WTC11 (cell line): ENCODE measurements around the gene SLC36A4. TPM values are rescaled to one million over a fixed set of nuclear protein-coding genes. Genes with fewer than 3 reads are reported as not detected.
A peak's percentile ranks its signal among the peaks of the same experiment; 100 is the strongest.
"Not testable (repeated sequence)": the region's sequence is repeated elsewhere in the genome, so short reads cannot be mapped to it uniquely, and the experiment has no call there.

Experiments used
- ATAC-seq: fragments of 200-7000 bp; cut with Tn5 transposase; 2 replicates; pipeline ENCODE4 v1.10.0; 2021; ENCODE audit warnings: mild to moderate bottlenecking, moderate library complexity
- CTCF ChIA-PET: fragments of 300-600 bp; sonication (Branson Sonifier 250); formaldehyde crosslinking; loops from one replicate; lab custom pipeline; 2021; ENCODE audit warnings: antibody characterized with exemption; lab: Charles Lee
- POLR2A ChIA-PET: fragments of 350-600 bp; sonication (Branson Sonifier 250); formaldehyde crosslinking; loops from one replicate; lab custom pipeline; 2021; ENCODE audit warnings: antibody characterized with exemption; lab: Charles Lee
- DNase-seq: peaks from one replicate; pipeline ENCODE4 v3.0.0; 2021; ENCODE audit warnings: low spot score
- H3K27ac Mint-ChIP-seq: 2 replicates; pipeline ENCODE4 v1.8.0; 2021; ENCODE audit warnings: mixed read lengths
- H3K27me3 Mint-ChIP-seq: 2 replicates; pipeline ENCODE4 v1.8.0; 2021; ENCODE audit warnings: low read depth, mild to moderate bottlenecking, moderate library complexity, mixed read lengths
- H3K36me3 Mint-ChIP-seq: 2 replicates; pipeline ENCODE4 v1.8.0; 2021; ENCODE audit warnings: mixed read lengths
- H3K4me1 Mint-ChIP-seq: 2 replicates; pipeline ENCODE4 v1.8.0; 2022; ENCODE audit warnings: mixed read lengths
- H3K4me3 Mint-ChIP-seq: 2 replicates; pipeline ENCODE4 v1.8.0; 2021; ENCODE audit warnings: mild to moderate bottlenecking, moderate library complexity, mixed read lengths
- H3K9me3 Mint-ChIP-seq: 2 replicates; pipeline ENCODE4 v1.8.0; 2021; ENCODE audit warnings: mixed read lengths
- CBFB ChIP-seq: sonication (generic); formaldehyde crosslinking; IDR thresholded peaks from 2 replicates; pipeline ENCODE4 v1.8.1; 2022; ENCODE audit warnings: mild to moderate bottlenecking, low read depth, missing genetic modification reagents
- CREB1 ChIP-seq: sonication (generic); formaldehyde crosslinking; IDR thresholded peaks from 2 replicates; pipeline ENCODE4 v1.8.0; 2023; ENCODE audit warnings: mild to moderate bottlenecking, missing genetic modification reagents
- FOXJ3 ChIP-seq: sonication (generic); formaldehyde crosslinking; IDR thresholded peaks from 2 replicates; pipeline ENCODE4 v1.9.0; 2021; ENCODE audit warnings: missing genetic modification reagents, mild to moderate bottlenecking, borderline replicate concordance
- NFATC4 ChIP-seq: fragments of 250-450 bp; sonication (Bioruptor Pico); IDR thresholded peaks from 2 replicates; pipeline ENCODE4 v1.9.0; 2021; ENCODE audit warnings: mild to moderate bottlenecking
- SMAD3 ChIP-seq: sonication (generic); formaldehyde crosslinking; IDR thresholded peaks from 2 replicates; pipeline ENCODE4 v1.8.0; 2022; ENCODE audit warnings: missing genetic modification reagents, mild to moderate bottlenecking, borderline replicate concordance
- SOX15 ChIP-seq: fragments of 250-450 bp; sonication (Bioruptor Pico); IDR thresholded peaks from 2 replicates; pipeline ENCODE4 v1.9.0; 2021; ENCODE audit warnings: mild to moderate bottlenecking
- TEAD4 ChIP-seq: sonication (generic); formaldehyde crosslinking; IDR thresholded peaks from 2 replicates; pipeline ENCODE4 v1.8.0; 2022; ENCODE audit warnings: mild to moderate bottlenecking, missing genetic modification reagents
- TP53 ChIP-seq: sonication (generic); formaldehyde crosslinking; IDR thresholded peaks from 2 replicates; pipeline ENCODE4 v1.8.1; 2023; ENCODE audit warnings: mild to moderate bottlenecking, missing genetic modification reagents
- total RNA-seq: library from RNA; stranded (reverse); gene quantifications from 3 replicates; pipeline ENCODE4 v1.2.3, GENCODE V29; 2021
- TF ChIP-seq, protein P1 (sequence below): sonication (generic); formaldehyde crosslinking; IDR thresholded peaks from 2 replicates; pipeline ENCODE4 v1.8.1; 2023; ENCODE audit warnings: mild to moderate bottlenecking, missing genetic modification reagents
- TF ChIP-seq, protein P2 (sequence below): fragments of 250-450 bp; sonication (Bioruptor Pico); IDR thresholded peaks from 2 replicates; pipeline ENCODE4 v1.9.0; 2021; ENCODE audit warnings: mild to moderate bottlenecking
- TF ChIP-seq, protein P3 (sequence below): sonication (generic); formaldehyde crosslinking; IDR thresholded peaks from 2 replicates; pipeline ENCODE4 v1.8.1; 2022; ENCODE audit warnings: low read depth, missing genetic modification reagents, borderline replicate concordance
- TF ChIP-seq, protein P4 (sequence below): sonication (generic); formaldehyde crosslinking; IDR thresholded peaks from 2 replicates; pipeline ENCODE4 v1.8.0; 2022; ENCODE audit warnings: mild to moderate bottlenecking, missing genetic modification reagents
- TF ChIP-seq, protein P5 (sequence below): sonication (generic); formaldehyde crosslinking; conservative IDR thresholded peaks from 2 replicates; pipeline ENCODE4 v1.8.1; 2022; ENCODE audit warnings: mild to moderate bottlenecking, missing genetic modification reagents
- TF ChIP-seq, protein P6 (sequence below): sonication (generic); formaldehyde crosslinking; IDR thresholded peaks from 2 replicates; pipeline ENCODE4 v1.8.1; 2023; ENCODE audit warnings: mild to moderate bottlenecking, missing genetic modification reagents, borderline replicate concordance
- TF ChIP-seq, protein P7 (sequence below): fragments of 200-600 bp; IDR thresholded peaks from 2 replicates; pipeline ENCODE4 v1.8.0; 2022; ENCODE audit warnings: antibody characterized with exemption

SLC36A4 gene
- total RNA-seq, 1 experiment from 2014 or later: 27.9 TPM

DNA sequence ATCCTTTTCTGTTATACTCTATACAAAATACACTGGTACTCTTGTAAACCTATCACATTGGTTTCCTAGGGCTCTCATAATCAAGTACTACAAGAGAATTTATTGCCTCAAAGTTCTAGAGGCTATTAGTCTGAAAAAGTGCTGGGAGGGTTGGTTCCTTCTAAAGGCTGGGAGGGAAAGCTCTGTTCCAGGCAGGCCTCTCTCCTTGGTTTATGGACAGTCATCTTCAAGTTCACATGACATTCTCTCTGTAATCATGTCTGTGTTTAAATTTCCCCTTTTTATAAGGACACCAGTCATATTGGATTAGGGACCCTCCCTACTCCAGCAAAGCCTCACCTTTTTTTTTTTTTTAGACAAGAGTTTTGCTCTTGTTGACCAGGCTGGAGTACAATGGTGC is 9.1 kb downstream of the SLC36A4 start (continued):
- TF ChIP-seq, protein P1, sequence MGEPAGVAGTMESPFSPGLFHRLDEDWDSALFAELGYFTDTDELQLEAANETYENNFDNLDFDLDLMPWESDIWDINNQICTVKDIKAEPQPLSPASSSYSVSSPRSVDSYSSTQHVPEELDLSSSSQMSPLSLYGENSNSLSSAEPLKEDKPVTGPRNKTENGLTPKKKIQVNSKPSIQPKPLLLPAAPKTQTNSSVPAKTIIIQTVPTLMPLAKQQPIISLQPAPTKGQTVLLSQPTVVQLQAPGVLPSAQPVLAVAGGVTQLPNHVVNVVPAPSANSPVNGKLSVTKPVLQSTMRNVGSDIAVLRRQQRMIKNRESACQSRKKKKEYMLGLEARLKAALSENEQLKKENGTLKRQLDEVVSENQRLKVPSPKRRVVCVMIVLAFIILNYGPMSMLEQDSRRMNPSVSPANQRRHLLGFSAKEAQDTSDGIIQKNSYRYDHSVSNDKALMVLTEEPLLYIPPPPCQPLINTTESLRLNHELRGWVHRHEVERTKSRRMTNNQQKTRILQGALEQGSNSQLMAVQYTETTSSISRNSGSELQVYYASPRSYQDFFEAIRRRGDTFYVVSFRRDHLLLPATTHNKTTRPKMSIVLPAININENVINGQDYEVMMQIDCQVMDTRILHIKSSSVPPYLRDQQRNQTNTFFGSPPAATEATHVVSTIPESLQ: no peak

DNA sequence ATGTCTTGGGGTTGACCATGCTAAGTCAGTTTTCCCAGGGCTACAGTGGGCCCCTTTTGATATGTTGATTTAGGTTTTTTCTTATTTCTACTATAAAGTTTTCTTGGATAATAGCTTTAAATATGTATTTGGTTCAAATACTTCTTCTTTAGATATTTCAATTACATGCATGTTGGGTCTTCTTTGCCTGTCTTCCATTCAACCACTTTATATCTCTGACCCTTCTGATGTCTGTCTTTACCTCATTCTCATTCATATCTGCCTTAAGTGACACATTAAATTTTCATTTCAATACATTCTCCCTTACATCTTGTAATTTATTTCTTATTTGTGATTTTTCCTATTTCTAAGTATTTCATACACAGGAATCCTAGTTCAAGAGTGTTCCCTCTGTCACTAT is 10.5 kb downstream of the SLC36A4 start:
- Mint-ChIP-seq H3K27me3 (no peaks in the 10 kb centered on the region), H3K36me3 (peaks cover 24% of the 10 kb centered on the region), H3K4me3 (no peak overlapping the region), H3K9me3 (peaks cover 23% of the 10 kb centered on the region), H3K4me1 (peaks cover 7% of the 10 kb centered on the region), H3K27ac (no peak overlapping the region)
- ChIA-PET CTCF (no interaction called here), POLR2A (no interaction called here)
- ATAC-seq (no peak), DNase-seq (no peak)
- TF ChIP-seq, protein P2, sequence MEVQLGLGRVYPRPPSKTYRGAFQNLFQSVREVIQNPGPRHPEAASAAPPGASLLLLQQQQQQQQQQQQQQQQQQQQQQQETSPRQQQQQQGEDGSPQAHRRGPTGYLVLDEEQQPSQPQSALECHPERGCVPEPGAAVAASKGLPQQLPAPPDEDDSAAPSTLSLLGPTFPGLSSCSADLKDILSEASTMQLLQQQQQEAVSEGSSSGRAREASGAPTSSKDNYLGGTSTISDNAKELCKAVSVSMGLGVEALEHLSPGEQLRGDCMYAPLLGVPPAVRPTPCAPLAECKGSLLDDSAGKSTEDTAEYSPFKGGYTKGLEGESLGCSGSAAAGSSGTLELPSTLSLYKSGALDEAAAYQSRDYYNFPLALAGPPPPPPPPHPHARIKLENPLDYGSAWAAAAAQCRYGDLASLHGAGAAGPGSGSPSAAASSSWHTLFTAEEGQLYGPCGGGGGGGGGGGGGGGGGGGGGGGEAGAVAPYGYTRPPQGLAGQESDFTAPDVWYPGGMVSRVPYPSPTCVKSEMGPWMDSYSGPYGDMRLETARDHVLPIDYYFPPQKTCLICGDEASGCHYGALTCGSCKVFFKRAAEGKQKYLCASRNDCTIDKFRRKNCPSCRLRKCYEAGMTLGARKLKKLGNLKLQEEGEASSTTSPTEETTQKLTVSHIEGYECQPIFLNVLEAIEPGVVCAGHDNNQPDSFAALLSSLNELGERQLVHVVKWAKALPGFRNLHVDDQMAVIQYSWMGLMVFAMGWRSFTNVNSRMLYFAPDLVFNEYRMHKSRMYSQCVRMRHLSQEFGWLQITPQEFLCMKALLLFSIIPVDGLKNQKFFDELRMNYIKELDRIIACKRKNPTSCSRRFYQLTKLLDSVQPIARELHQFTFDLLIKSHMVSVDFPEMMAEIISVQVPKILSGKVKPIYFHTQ (CRISPR knock-in tag): no peak
- TF ChIP-seq CBFB (no peak), SMAD3 (CRISPR knock-in tag) (no peak), NFATC4 (CRISPR knock-in tag) (no peak), CREB1 (CRISPR knock-in tag) (no peak), TP53 (no peak), TEAD4 (CRISPR knock-in tag) (no peak), SOX15 (CRISPR knock-in tag) (no peak)
- TF ChIP-seq, protein P3, sequence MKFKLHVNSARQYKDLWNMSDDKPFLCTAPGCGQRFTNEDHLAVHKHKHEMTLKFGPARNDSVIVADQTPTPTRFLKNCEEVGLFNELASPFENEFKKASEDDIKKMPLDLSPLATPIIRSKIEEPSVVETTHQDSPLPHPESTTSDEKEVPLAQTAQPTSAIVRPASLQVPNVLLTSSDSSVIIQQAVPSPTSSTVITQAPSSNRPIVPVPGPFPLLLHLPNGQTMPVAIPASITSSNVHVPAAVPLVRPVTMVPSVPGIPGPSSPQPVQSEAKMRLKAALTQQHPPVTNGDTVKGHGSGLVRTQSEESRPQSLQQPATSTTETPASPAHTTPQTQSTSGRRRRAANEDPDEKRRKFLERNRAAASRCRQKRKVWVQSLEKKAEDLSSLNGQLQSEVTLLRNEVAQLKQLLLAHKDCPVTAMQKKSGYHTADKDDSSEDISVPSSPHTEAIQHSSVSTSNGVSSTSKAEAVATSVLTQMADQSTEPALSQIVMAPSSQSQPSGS (CRISPR knock-in tag): no peak
- TF ChIP-seq, protein P4, sequence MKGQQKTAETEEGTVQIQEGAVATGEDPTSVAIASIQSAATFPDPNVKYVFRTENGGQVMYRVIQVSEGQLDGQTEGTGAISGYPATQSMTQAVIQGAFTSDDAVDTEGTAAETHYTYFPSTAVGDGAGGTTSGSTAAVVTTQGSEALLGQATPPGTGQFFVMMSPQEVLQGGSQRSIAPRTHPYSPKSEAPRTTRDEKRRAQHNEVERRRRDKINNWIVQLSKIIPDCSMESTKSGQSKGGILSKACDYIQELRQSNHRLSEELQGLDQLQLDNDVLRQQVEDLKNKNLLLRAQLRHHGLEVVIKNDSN: no peak
- TF ChIP-seq, protein P5, sequence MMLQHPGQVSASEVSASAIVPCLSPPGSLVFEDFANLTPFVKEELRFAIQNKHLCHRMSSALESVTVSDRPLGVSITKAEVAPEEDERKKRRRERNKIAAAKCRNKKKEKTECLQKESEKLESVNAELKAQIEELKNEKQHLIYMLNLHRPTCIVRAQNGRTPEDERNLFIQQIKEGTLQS (CRISPR knock-in tag): no peak

DNA sequence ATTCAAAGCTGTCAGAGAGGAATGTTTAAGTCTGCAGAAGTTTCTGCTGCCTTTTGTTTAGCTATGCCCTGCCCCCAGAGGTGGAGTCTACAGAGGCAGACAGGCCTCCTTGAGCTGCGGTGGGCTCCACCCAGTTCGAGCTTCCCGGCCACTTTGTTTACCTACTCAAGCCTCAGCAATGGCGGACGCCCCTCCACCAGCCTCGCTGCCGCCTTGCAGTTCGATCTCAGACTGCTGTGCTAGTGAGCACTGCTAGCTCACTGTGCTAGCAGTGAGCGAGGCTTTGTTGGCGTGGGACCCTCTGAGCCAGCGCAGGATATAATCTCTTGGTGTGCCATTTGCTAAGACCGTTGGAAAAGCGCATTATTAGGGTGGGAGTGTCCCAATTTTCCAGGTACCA is 19.9 kb downstream of the SLC36A4 start:
- not testable (repeated sequence) for H3K4me3 Mint-ChIP-seq, H3K4me1 Mint-ChIP-seq, ATAC-seq

DNA sequence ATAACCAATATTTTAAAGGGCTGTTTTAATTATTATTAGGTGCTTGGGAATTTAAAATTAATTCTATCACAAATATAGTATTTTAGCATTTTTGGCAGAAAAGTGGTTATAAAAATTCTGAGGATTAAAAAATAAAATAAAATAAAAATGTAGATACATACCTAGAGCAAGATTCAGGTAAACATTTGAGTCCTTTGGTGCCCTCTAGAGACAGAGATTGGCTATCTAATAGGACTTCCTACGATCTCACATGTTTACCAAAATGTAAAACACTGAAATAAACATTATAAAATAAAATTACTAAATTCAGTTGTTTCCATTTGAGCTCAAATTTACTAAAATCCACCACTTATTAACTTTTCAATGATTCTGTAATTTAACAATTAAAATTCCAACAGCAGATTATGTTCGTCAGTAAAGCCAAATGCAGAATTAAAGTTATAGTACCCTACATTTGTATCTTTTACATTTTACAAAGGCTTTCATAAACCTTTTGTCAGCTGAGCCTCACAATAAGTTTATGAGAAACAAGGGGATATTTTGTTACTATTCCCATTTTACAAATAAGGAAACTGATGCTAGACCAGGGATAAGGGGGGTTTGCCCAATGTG is 27.7 kb downstream of the SLC36A4 start:
- Mint-ChIP-seq H3K27ac (no peak overlapping the region), H3K36me3 (0 out of 2 replicates have a peak, but pooled peaks cover 3% of the 10 kb centered on the region), H3K27me3 (no peaks in the 10 kb centered on the region), H3K4me3 (no peak overlapping the region), H3K4me1 (no peaks in the 10 kb centered on the region), H3K9me3 (no peaks in the 10 kb centered on the region)
- CTCF ChIA-PET: interaction anchor here (0.5 to 1.6 kb wide), 6 partner anchors 21 to 228 kb away, joined by 3 to 13 read pairs (median 3); no protein-coding TSS in a partner anchor
- ATAC-seq (no peak), DNase-seq (no peak)
- POLR2A ChIA-PET: no interaction called here
- TF ChIP-seq FOXJ3 (CRISPR knock-in tag): no peak
- TF ChIP-seq, protein P6, sequence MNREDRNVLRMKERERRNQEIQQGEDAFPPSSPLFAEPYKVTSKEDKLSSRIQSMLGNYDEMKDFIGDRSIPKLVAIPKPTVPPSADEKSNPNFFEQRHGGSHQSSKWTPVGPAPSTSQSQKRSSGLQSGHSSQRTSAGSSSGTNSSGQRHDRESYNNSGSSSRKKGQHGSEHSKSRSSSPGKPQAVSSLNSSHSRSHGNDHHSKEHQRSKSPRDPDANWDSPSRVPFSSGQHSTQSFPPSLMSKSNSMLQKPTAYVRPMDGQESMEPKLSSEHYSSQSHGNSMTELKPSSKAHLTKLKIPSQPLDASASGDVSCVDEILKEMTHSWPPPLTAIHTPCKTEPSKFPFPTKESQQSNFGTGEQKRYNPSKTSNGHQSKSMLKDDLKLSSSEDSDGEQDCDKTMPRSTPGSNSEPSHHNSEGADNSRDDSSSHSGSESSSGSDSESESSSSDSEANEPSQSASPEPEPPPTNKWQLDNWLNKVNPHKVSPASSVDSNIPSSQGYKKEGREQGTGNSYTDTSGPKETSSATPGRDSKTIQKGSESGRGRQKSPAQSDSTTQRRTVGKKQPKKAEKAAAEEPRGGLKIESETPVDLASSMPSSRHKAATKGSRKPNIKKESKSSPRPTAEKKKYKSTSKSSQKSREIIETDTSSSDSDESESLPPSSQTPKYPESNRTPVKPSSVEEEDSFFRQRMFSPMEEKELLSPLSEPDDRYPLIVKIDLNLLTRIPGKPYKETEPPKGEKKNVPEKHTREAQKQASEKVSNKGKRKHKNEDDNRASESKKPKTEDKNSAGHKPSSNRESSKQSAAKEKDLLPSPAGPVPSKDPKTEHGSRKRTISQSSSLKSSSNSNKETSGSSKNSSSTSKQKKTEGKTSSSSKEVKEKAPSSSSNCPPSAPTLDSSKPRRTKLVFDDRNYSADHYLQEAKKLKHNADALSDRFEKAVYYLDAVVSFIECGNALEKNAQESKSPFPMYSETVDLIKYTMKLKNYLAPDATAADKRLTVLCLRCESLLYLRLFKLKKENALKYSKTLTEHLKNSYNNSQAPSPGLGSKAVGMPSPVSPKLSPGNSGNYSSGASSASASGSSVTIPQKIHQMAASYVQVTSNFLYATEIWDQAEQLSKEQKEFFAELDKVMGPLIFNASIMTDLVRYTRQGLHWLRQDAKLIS: no peak
- TF ChIP-seq, protein P7, sequence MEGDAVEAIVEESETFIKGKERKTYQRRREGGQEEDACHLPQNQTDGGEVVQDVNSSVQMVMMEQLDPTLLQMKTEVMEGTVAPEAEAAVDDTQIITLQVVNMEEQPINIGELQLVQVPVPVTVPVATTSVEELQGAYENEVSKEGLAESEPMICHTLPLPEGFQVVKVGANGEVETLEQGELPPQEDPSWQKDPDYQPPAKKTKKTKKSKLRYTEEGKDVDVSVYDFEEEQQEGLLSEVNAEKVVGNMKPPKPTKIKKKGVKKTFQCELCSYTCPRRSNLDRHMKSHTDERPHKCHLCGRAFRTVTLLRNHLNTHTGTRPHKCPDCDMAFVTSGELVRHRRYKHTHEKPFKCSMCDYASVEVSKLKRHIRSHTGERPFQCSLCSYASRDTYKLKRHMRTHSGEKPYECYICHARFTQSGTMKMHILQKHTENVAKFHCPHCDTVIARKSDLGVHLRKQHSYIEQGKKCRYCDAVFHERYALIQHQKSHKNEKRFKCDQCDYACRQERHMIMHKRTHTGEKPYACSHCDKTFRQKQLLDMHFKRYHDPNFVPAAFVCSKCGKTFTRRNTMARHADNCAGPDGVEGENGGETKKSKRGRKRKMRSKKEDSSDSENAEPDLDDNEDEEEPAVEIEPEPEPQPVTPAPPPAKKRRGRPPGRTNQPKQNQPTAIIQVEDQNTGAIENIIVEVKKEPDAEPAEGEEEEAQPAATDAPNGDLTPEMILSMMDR: peak; percentile 27; the same call in 1 of the 2 replicates
- TF ChIP-seq, protein P4: no peak

More for the DNA sequence above, 19.9 kb downstream of the SLC36A4 start:
- peaks cover 35% of the 10 kb centered on the region for H3K9me3 Mint-ChIP-seq
- H3K27ac Mint-ChIP-seq, DNase-seq, H3K27me3 Mint-ChIP-seq, CTCF ChIA-PET, POLR2A ChIA-PET: not testable (repeated sequence)
- peaks cover 51% of the 10 kb centered on the region for H3K36me3 Mint-ChIP-seq
